Measurements from ENCODE around the gene CNNM3.
"Not testable (repeated sequence)": the region's sequence is repeated elsewhere in the genome, so short reads cannot be mapped to it uniquely, and the experiment has no call there.

Gene CNNM3

DNA sequence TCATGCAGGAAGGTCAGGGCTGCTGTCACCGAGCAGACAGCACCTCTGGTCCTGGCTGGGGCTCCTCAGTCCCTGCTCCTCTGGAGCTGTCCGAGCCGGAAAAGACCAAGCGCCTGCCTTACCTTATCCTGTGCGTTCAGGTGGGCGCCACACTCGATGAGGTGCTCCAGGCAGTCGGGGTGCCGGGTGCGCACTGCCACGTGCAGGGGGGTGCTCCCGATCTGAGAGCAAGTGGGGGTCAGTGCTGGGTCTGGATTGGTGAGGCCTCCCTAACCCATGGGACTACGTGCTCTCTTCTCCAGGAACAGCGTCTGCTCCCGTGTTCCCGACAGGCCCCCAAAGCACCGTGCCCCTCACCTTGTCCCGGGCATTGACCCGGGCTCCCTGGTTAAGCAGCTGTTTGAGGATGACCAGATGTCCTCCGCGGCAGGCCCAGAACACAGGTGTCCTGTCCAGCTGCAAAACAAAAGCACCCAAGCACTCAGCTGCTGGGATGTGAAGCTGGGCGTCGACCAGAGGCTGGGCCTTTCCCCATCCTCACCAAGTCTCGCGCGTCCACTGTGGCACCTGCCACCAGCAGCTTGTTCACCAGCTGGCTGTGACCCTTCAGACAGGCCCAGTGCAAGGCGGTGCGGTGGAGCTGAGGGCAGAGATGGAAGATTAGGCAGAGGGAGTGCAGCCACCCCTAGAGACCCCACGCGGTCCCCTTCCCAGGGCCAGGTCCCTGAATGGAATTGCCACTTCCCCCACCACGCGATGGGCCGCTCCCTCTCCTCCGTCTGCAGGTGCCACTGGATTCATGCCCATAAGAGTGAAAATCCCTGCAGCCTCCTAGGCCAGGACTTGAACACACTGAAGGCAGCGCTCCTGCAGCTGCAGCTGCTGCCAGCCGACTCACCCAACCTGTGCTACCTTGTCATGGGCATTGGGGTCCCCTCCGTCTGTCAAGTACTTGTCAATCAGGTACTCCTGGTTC is 24.1 kb downstream of the CNNM3 start:
- no peak for DNase-seq (ENCODE audit: low spot score)

DNA sequence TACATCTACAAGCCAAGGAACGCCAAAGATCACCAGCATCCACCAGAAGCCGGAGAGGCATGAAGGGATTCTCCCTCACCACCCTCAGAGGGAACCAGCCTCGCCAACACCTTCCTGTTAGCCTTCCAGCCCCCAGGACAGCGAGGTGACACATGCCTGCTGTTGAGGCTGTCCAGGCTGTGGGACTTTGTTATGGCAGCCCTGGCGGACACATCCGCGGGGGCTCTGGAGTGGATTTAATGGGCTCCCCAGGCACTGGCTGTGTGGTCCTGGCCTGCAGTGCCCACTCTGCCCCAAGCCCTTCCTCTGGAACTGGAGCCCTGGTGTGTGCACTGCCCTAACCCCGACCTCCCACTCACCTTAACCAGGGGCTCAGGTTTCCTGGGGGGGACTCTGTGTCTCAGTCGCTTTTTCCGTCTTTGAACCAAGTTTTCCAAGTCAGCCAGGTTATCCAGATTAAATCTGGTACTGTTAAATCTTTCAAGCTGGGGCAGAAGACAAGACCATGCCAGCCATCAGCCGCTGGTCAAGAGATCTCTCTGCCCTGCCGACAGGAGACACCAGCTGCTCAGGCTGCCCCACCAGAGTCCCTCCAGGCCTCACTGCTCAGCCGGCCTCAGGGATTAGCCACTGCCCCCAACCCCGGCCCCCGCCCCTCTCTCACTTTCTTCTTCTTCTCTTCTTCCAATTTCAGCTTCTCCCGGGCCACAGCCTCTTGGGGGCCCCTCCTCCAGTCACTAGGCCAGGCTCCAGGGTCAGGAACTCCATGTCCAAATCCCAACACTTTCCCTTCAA is 25.8 kb downstream of the CNNM3 start:
- no peak for DNase-seq (ENCODE audit: low spot score)

DNA sequence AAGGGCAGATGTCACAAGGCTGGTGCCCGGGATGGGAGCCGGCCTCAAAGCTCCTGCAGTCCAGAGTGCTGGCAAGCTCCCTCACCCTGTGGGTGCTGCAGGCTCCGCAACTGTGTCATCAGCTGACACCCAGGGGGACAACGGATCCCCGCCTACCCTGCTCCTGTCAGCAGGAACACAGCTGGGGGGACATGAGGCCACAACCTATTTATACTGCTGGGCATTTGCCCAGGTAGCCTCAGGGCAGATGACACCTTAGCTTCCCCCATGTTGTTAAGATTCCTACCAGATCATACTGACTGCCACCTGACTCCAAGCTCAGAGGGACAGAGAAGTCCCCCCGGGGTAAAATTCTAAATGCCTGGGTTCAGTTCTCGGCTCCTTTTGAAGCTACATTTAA is 26.5 kb downstream of the CNNM3 start:
- no peak for DNase-seq (ENCODE audit: low spot score)

DNA sequence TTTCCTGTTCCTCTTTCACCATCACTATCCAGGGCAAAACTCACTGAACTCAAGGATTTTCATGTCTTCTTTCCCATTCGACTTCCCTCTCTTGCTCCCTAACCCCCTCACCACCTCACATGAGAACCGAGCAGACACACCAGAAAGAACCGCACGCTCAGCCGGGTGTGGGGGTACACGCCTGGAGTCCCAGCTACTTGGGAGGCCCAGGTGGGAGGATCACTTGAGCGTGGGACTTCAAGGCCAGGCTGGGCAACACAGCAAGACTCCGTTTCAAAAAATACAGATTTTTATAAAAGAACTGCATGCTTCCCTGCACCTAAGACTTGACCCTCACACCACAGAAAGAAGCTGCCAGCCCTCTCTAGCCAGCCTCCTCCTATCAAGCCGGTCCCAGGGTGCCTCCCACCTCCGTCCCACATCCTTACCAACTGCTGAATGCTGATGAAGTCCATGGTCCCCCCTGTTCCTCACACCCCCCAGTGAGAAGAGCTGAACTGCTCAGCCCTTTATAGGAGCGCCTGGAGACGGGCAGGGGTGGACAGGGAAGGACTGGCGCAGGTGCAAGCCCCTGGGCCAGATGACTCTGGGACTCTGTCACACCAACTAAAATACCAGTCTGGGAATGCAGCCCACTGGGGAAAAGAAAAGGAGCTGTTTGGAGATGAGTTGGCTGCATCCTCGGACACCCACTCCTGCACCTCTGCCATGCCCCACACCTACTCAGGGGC is 27.6 kb downstream of the CNNM3 start, which contains the start of gene ANKRD23:
ANKRD23 (minus strand) TSS at position 484 of the 731 bp plus-strand sequence; CDS start at position 455, 29 bp downstream.
- DNase-seq (ENCODE audit: low spot score) = no peak

DNA sequence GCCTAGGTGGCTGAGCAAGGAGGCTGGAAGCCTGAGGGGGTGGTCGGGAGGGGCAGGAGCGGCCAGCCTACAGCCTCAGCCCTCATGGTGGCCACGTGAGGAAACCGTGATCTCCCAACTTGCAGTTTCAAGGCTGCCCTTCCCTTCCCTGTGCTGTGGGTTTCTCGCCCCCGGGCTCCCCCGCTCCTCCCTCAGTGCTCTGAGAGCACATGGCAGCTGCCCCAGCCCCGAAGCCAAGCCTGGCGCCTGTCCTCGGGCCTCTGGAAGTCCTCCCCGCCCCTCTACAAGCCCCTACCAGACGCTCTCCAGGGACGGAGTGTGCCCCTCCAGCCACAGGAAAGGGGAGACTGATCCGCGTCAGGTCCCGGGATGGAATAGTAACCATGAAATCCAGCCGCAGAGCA is 28.3 kb downstream of the CNNM3 start:
- no peak for DNase-seq (ENCODE audit: low spot score)

DNA sequence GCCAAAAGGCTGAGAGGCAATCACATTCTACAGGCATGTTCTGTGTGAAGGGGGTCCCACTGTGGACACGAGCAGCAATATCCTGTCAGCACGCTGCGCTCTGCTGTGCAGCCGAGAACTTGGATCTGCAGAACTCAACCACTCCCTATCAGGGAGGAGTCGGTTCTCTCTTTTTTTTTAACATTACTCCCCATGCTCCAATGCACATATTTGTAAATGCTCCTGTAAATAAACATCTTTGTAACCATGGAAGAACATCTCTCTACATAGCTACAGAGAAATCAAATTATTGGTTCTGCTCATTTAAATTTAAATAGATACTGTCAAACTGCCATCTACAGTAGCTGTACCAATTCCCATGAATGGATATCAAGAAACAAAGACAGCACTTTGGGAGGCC is 30.8 kb downstream of the CNNM3 start:
- no peak for DNase-seq (ENCODE audit: low spot score)

DNA sequence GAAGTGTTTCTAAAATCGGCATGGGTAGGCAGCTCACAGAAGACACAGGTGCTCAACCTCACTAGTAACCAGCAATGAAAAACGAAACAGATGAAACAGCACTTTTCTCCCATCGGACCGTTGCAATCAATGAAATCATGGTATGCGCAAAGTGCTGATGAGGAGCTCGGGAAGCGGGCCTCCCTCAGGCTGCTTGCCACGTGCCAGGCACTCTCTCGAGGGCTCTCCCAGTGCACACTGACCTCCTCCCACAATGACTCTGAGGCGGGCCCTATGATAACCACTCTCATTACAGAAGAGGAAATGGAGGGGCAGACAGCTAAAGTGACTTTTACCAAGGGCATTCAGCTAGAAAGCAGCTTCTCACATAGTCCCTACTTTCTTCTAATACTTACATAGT is 31.5 kb downstream of the CNNM3 start:
- DNase-seq (ENCODE audit: low spot score) = no peak

DNA sequence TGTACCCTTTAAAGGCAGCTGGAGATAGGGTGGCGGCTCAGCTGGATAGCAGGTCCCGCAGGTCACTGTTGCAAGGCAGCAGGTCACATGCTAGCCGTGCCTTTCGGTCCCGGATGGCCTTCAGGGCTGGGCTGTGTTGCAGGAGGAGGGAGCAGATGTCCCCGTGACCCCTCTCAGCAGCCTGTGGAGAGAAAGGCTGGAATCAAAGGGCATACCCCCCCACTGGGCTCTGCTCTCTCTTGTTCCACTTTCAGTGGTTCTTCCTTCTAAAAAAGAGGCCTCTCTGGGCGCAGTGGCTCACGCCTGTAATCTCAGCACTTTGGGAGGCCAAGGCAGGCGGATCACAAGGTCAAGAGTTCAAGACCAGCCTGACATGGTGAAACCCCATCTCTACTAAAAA is 32.2 kb downstream of the CNNM3 start:
- no peak for DNase-seq (ENCODE audit: low spot score)

DNA sequence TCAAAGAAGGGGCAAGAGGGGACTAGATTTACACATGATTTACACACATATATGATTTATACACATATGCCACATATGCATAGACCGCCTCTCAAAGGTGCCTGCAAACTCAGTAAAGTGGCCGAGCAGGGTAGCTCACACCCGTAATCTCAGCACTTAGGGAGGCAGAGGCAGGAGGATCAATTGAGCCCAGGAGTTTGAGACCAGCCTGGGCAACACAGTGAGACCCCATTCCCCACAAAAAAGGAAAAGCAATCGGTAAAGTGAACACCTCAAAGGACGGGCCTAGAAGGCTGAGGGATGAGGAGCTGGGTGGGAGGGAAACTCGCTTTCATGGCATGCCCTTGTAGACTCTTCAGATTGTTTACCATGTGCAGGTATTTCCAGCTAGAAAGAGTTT is 36.6 kb downstream of the CNNM3 start:
- DNase-seq (ENCODE audit: low spot score) = no peak

DNA sequence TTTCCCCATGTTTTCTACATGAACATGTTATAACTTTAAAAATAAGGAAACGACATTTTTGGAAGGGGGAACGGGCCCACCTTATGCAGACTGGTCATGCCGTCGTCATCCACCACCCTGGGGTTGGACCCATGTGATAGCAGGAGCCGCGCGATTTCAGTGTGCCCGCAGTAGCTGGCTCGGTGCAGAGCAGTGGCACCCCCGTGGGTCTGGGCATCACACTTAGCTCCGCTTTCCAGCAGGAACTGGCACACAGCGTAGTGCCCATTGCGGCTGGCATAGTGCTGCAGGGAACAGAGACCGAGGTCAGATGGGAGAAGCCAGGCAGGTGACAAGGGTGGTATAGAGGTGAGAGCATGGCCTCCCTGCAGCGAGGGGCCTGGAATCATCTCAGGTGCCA is 37.3 kb downstream of the CNNM3 start:
- DNase-seq (ENCODE audit: low spot score) = no peak

DNA sequence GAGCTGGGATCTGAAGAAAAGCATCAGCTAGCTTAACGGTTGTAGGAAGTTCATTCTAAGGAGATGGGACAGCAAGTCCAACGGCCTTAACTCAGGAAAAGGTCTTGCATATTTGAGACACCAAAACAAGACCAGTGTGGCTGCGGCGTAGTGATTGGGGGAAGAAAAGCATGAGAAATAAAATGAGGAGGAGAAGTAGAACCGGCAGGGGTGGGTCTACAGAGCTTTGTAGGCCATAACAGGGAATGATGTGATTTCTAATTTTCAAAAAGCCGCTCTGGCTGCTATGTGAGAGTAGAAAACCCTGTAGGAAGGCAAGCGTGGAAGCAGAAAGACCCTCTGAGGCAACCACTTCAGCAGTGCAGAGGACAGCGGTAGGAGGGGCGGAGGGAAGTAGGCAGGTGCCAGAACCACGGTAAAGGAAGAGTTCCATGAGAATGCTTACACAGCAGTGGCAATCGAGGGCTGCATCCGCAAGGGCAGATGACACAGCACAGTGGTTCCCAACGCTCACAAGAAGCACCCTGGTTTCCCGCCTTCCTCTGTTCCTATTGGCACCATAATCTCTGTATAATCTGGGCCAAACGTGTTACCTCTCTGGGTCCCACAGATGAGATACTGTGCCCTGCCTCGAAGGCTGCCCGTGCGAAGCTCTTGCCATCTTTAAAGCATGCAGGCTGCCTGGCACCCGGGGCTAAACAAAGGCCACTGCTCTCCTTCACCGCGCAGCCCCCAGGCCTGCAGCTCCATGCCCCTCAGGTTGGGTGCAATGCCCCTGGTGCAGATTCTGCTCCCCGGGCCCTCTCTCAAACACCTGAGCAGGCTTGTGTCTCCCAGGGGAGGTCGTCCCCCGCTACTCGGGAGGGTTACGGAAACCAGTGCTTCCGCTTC is 41.0 kb downstream of the CNNM3 start:
- DNase-seq (ENCODE audit: low spot score) = no peak

DNA sequence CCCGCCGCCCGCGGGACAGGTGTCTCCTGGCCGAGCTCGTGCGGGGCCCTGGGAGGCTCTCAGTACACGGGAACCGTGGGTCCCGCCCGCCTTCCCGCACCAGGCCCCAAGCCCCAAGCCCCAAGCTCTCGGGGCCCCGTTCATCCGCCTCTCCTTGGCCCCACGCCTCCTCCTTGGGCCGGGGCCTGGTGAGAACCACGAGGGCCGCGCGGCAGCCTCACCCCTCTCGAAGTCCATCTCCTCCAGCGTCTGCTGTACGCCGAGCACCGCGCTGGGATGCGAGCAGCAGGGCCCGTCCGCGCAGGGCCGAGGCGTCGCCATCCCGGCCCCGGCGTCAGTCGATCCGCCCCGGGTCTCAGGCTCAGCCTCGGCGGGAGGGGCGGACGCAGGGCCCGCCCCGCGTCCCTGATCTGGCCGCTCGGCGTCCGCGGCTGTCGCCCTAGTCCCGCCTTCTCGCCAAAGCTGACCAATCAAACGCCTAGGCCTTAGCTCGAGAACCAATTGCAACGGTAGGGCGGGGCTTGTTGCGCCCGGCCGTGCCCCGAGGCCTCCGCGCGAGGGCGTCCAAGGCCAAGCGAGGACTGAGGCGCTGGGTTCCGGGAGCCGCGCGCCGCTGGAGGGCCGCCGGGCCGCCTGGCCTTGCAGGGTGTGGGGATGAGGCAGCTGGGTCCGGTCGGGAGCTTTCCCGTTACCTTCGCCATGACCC is 41.8 kb downstream of the CNNM3 start, which contains the start of gene ANKRD39:
ANKRD39 (minus strand) TSS at position 350 of the 706 bp plus-strand sequence; CDS start at position 321, 29 bp downstream.
- DNase-seq (ENCODE audit: low spot score) = peak; percentile 99

DNA sequence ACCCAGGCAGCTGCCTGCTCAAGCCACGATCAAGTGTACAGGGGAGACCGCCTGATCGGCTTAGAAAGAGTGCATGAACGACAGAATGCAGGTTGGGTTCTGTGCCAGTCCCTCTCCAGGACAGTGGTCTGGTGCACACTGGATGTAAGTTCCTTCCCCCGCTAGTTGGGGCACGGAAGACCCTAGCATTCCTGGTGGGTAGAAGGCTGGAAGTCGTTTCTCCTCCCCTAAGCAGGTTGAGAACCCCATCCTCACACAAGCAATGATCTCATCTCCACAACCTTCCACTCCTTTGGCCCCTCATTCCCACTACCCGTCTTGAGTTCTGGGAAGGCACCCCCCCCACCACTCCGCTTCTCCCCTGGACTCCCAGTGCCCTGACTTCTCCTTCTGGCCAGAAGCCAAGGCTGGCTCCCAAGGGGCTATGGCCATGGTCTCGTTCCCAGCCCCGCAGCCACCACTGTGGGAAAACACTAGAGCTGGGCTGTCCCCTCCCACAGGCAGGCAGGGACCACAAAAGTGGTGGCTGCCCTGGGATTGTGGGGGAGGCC is 43.1 kb downstream of the CNNM3 start:
- no peak for DNase-seq (ENCODE audit: low spot score)

DNA sequence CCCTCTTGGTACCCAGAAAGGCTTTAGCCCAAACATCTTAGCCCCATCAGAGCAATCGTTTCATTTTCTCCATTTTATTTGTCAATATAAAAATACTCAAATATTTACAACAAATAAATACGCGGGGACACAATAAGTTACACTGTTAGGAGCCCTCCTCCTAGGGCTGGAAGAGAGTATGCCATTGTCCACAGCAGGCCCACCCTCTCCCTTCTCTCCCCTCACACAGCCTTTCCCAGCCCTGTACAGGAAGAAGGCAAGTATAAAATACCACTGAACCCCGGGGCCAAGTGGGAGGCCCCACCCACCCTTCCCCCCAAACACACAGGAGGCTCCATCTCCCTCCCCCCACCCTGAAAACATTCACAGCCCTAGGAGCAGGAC is 43.6 kb downstream of the CNNM3 start:
- no peak for DNase-seq (ENCODE audit: low spot score)

DNA sequence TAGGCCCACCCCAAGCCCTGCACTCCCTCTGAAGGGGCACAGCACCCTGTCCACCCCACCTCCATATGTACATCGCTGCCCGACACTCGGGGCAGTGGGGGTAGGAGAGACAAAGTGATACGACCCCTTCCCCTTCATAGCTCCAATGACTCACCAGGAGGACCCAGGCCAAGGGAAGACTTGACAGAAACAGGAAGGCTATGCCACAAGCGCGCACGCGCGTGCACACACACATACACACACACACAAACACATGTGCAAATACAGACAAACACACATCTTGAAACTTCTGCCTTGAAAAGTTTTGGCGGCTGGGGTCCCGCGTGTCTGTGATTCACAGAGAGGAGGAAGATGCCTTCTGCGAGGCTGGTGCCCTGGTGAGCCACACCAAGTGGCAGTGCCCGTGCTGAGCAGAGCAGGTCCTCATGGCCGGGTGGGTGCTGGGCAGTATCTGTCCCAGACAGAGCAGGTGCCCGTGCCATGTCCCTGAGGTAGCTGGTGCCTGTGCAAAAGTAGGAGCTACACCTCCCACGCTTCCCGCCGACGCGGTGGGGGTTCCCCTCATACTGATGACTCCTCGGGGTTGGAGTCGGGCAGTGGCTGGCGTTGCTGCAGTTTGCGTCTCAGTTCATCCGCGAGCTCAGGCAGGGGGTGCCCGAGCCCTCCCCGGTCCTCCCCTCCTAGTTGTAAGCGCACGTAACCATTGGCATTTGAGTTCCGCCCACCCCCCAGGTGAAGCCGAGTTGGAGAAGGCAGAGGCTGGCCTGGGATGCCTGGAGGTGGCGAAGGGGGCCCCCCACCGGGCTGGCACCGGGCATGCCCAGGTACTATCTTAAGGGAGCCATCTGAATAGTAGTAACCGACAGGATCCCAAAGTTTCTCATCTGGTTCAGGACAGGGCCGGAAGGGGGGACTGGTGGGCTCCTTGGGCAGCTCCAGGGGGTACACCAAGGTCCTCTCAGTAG is 44.3 kb downstream of the CNNM3 start:
- no peak for DNase-seq (ENCODE audit: low spot score)

DNA sequence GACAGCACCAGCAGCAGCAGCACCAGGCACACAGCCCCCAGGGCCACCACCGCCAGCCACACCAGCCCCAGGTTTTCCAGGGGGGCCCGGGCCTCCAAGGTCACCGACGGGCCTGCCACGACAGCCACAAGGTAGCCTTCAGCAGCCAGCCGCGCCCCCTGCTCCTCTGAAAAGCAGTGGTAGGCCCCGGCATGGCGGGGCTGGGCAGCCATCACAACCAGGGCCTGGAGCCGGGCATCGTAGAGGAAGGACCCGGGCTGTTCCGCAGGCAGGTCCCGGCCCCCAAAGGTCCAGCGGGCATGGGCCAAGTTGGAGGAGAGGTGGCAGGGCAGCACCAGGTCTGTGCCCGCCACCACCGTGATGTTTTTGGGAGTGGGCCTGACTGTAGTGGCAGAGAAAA is 45.0 kb downstream of the CNNM3 start:
- DNase-seq (ENCODE audit: low spot score) = no peak

DNA sequence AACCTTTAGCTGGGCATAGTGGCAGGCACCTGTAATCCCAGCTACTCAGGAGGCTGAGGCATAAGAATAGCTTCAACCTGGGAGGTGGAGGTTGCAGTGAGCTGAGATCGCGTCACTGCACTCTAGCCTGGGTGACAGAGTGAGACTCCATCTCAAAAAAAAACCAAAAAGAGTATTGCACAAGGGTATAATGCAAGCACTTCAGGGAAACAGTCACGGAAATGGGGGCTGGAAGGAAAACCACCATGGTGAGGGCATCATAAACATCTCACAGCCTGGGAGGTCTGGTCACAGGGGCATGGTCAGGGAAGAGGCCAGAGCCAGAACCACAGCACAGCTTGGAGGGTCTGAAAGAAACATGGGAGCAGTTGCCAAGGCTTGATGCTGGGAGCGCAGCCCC is 47.0 kb downstream of the CNNM3 start:
- DNase-seq (ENCODE audit: low spot score) = not testable (repeated sequence)

DNA sequence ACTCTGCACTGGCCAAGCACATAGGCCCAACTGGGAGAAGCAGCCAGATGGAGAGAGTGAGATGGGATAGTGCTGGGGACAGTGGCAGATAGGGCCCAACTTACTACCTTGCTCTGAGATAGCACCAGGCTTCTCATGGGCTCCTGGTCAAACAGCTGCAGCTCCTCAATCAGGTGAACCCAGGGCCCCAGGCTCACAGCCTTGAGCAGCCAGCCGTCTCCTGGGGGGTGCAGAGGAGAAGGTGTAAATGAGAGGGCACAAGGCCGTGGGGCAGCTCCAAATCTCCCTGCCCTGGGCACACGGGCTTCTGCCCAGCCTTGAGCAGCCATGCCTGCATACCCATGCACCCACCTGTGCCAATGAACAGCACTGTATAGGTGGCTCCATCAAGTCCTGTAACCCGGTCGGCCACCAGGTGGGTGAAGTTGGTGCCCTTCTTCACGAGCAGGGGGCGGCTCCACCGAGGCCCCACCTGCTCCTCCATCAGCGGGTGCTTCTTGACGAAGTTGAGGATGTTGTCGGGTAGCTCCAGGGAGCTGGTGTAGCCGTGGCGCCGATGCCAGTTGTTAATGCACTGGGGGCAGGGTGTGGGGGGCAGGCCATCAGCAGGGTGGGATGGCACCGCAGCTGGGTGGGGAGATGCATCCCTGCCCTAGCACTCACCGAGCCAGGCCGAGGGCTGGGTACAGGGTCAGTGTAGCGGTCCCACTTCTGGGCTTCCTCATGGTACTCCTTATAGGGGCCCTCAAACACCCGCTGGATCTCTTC is 47.7 kb downstream of the CNNM3 start:
- DNase-seq (ENCODE audit: low spot score) = no peak

All from D341Med (cell line).